Fibroblast of pulmonary artery (primary cell): Measurements from ENCODE around the gene BEST3.
A peak's percentile ranks its signal among the peaks of the same experiment; 100 is the strongest.

ENCODE experiments used
- DNase-seq: peaks from one replicate; pipeline ENCODE4 v3.0.0-alpha.2; 2010; ENCODE audit warnings: low read depth
- H3K4me3 ChIP-seq: replicated peaks from 2 replicates; pipeline ENCODE4 v1.5.1; 2011; ENCODE audit warnings: low read depth, mild to moderate bottlenecking, control low read depth, low read length, moderate library complexity
- TF ChIP-seq, protein P1 (sequence below): IDR thresholded peaks from 2 replicates; pipeline ENCODE4 v1.5.1; 2011; ENCODE audit warnings: mild to moderate bottlenecking, control low read depth, low read length, inconsistent platforms; ENCODE audit errors: missing control alignments

BEST3 gene

DNA sequence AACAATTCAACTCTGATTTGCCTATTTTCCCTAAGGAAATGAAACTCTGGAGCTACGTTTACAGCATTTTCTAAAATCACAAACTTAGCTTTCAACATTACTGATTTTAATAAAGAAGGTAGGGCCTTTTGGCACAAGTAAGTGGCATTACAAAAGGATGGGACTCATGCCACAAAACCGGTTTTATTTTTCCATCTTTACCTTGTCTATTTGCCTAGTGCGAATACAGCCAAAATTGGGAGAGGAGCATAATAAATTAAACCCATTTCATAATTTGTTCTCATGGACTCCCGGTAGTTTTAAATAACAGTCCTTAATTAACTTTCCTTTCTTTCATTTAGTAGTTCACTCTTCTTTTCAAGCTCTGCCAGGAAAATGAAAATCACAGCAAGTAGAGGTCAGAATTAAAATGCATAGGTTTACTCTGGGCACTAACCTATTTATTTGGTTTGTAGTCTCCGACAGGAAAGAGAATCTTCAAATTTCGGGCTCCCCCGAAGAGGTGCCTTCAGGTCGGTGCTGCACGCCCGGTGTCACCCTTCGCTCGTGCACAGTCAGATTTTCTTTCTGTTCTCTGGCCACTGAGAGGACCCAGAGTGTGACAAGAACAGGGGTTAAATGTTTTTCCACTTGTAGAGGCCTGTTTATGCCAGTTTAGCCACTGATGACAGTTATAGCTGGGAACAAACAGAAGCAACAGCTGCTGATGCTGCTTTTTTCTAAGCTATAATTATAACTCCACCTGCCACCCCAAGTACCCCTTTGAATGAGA lies at the start of gene BEST3:
BEST3 (minus strand) TSS at position 535 of the 772 bp plus-strand sequence. CDS start 1,505 bp downstream, outside the sequence.
- H3K4me3 ChIP-seq: no peak within 1 kb of the TSS
- DNase-seq: no peak
- TF ChIP-seq, protein P1, sequence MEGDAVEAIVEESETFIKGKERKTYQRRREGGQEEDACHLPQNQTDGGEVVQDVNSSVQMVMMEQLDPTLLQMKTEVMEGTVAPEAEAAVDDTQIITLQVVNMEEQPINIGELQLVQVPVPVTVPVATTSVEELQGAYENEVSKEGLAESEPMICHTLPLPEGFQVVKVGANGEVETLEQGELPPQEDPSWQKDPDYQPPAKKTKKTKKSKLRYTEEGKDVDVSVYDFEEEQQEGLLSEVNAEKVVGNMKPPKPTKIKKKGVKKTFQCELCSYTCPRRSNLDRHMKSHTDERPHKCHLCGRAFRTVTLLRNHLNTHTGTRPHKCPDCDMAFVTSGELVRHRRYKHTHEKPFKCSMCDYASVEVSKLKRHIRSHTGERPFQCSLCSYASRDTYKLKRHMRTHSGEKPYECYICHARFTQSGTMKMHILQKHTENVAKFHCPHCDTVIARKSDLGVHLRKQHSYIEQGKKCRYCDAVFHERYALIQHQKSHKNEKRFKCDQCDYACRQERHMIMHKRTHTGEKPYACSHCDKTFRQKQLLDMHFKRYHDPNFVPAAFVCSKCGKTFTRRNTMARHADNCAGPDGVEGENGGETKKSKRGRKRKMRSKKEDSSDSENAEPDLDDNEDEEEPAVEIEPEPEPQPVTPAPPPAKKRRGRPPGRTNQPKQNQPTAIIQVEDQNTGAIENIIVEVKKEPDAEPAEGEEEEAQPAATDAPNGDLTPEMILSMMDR: no peak

DNA sequence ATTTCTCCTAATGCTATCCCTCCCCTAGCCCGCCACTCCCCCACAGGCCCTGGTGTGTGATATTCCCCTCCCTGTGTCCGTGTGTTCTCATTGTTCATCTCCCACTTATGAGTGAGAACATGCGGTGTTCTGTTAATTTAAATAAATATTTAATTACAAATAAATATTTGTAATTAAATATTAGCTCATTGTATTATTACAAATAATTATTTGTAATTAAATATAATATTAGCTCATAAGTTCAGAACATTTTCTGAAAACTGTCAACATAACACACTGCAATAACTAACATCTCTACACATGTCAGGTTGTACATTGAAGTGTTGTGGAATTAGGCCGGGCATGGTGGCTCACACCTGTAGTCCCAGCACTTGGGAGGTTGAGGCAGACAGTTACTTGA lies 45.0 kb upstream of the BEST3 start:
- TF ChIP-seq, protein P1: no peak
- H3K4me3 ChIP-seq: no peak overlapping the region
- DNase-seq: no peak

DNA sequence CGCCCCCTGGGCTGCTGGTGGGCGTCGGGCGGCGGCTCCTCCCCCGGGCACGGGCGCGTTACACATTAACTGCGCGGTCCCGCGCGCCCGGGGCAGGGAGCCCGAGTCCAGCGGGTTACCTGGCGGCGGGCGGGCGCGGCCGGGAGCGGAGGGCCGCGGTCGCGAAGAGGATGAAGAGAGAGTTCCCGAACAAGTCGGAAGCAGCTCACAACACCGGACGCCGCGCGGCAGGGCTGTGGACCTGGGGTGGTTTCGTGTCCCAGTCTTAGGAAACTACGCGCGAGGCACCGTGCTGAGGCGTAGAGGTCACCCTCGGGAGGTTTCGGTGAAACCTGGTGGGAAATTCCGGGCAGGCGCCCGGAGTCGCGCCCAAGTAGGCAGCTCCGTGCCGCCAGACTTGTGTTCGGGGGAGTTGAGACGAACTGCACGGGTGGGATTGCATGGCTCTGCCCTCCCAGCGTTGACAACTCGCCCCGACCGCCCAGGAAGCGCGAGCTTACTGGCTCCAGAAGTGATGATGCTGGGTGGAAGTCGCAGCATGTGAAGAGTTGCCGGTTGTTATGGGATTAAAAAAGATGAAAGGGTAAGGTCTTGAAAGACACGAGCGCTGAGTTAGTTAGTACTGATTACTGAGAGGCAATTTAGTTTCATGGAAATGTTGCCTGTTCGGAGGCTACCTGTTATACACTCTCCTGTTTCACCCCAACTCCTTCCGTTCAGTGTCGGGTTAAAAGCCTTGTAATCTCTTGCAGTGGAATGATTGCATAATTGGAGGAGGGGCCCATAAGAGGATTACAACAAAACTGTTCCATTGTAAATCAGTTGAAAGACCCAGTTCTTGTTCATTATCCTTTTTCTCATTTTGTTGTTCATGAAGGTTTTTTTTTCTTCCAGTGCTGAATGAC lies 40.4 kb upstream of the BEST3 start:
- TF ChIP-seq, protein P1: no peak
- DNase-seq: peak; percentile 62
- peak overlapping the region; percentile 64 for H3K4me3 ChIP-seq

DNA sequence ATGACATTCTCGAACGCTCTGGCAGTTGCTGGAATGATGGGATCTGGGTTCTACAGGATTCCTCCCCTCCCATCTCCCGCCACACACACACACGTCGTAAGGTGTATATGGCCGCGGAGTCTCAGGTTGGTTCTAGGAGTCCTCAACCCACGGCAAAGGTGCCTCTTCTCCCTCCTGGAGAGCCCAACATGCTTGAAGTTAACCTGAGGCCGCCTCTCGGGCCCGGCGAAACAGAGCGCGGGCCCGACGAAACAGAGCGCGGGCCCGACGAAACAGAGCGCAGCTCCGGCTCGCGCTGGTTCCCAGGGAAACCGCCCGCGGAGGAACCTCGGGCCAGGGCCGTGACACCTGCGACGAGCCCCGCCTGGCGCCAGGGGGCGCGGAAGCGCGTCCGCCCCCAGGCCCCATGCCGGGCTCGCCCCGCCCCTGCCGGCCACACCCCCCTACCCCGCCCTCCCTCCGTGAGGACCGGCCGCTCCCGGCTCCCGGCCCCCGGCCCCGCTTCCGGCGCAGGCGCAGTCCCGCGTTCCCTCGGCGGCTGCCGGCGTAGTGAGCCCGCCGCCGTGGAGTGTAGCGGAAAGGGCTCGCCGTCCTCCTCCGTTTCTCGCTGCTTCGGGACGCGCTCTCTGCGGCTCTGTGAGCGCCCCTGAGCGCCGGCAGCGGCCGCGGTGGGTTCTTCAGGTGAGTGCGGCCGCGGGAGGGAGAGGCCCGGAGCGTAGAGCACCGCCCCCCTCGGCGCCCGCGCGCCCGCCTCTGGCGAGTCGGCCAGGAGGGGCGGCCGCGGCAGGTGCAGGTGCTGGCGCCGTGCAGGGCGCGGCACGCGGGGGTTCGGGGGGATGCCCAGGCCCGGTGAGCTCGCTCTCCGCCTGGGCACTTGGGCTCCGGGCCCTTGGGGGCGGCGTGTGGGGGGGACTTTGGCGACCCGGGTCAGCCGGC lies 39.5 kb upstream of the BEST3 start, which contains the start of gene RAB3IP:
RAB3IP (plus strand) TSS at position 510 of the 936 bp plus-strand sequence. CDS start 16,549 bp downstream, outside the sequence.
- peak; percentile 82 for DNase-seq
- TF ChIP-seq, protein P1: peak; percentile 20
- peak within 1 kb of the TSS; percentile 64 for H3K4me3 ChIP-seq

DNA sequence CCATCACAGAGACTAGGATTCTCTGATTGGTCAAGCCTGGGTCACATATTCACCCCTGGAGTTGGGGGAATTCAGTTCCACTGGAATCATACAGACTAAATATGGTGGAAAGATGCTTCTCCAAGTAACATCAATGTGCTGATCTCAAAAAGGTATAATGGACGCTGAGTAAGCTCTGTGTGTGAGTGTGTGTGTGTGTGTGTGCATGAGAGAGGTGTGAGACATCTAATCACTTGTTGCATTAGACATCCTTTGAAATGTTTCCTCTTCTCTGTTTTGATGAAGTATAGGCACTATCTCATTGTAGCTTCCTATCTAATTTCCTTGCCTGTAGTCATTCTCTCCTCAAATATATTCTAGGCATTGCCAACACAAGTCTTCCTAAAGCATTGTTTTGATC lies 34.5 kb upstream of the BEST3 start:
- H3K4me3 ChIP-seq: no peak overlapping the region
- DNase-seq: no peak
- TF ChIP-seq, protein P1: no peak

DNA sequence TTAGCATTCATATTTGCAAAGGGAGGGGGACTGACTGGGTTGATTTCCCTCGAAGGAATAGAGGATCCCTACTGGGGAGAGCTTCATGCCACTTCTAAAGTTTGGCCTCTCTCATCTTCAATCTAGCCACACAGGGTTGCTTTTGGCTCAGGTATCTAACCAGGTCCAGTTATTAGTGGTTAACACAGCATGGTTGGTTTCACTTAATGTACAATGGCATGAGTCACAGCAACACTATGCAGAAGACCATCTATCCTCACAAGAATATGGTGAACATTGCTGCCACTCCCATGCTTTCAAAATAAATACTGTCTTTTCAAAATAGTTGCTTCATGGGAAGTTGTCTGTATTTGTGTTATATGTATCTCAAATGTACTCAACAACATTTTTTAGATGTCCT lies 33.0 kb upstream of the BEST3 start:
- H3K4me3 ChIP-seq: no peak overlapping the region
- TF ChIP-seq, protein P1: no peak
- peak; percentile 22 for DNase-seq
